Neutrophil (primary cell): Measurements from ENCODE around the gene COQ2.
A peak's percentile ranks its signal among the peaks of the same experiment; 100 is the strongest.
"Not testable (repeated sequence)": the region's sequence is repeated elsewhere in the genome, so short reads cannot be mapped to it uniquely, and the experiment has no call there.

Experiments
- H3K27ac ChIP-seq: fragments of 200-600 bp; sonication (generic); 2 replicates; pipeline ENCODE4 v1.5.1; 2016; ENCODE audit warnings: mild to moderate bottlenecking, moderate library complexity
- H3K27me3 ChIP-seq: fragments of 200-600 bp; sonication (generic); 2 replicates; pipeline ENCODE4 v1.6.0; 2016; ENCODE audit warnings: mild to moderate bottlenecking
- H3K36me3 ChIP-seq: fragments of 200-600 bp; sonication (generic); 2 replicates; pipeline ENCODE4 v1.5.1; 2017
- H3K4me1 ChIP-seq, 2 experiments: fragments of 200-600 bp in 1 of 2; sonication (generic) in 1 of 2; 1 replicate in 1 of 2; 2 replicates in 1 of 2; pipeline versions ENCODE4 v1.5.1 to v1.6.1; 2013 to 2016; ENCODE audit warnings: low read depth in 1 of 2, low read length in 1 of 2, mild to moderate bottlenecking in 1 of 2, moderate library complexity in 1 of 2; ENCODE audit not compliant: control insufficient read depth in 1 of 2, insufficient read depth in 1 of 2
- H3K4me3 ChIP-seq, 2 experiments: fragments of 200-600 bp in 1 of 2; sonication (generic) in 1 of 2; 1 replicate in 1 of 2; 2 replicates in 1 of 2; pipeline ENCODE4 v1.5.1; 2013 to 2016; ENCODE audit warnings: low read depth in 1 of 2, low read length in 1 of 2, mild to moderate bottlenecking in 1 of 2, moderate library complexity in 1 of 2
- H3K9me3 ChIP-seq: fragments of 200-600 bp; sonication (generic); 2 replicates; pipeline ENCODE4 v1.5.1; 2016
- CTCF ChIP-seq: fragments of 200-600 bp; sonication (generic); IDR thresholded peaks from 2 replicates; pipeline ENCODE4 v1.5.1; 2016; ENCODE audit warnings: antibody characterized with exemption

Gene COQ2

GRCh38 chr4:83241132-83241531 lies 43.5 kb downstream of the COQ2 start:
- H3K9me3 ChIP-seq, result no peaks in the 10 kb centered on the region
- no peaks in the 10 kb centered on the region for H3K36me3 ChIP-seq
- peak overlapping the region; percentile 70 for H3K27ac ChIP-seq
- no peak for TF ChIP-seq CTCF
- peaks cover 18 to 19% of the 10 kb centered on the region in 2 experiments for H3K4me1 ChIP-seq
- no peaks in the 10 kb centered on the region for H3K27me3 ChIP-seq
- peak overlapping the region in 1 of 2 experiments; percentile 3 for H3K4me3 ChIP-seq

- H3K36me3 ChIP-seq, result no peaks in the 10 kb centered on the region
- peak overlapping the region; percentile 3 to 15 for H3K4me3 ChIP-seq
- peaks cover 21 to 25% of the 10 kb centered on the region in 2 experiments for H3K4me1 ChIP-seq
- no peak for TF ChIP-seq CTCF
- no peaks in the 10 kb centered on the region for H3K27me3 ChIP-seq
- no peaks in the 10 kb centered on the region for H3K9me3 ChIP-seq
- H3K27ac ChIP-seq, result peak overlapping the region; percentile 70
Observed at GRCh38 chr4:83240379-83240875, 44.2 kb downstream of the COQ2 start.

GRCh38 chr4:83238393-83239248 lies 46.0 kb downstream of the COQ2 start:
- H3K4me1 ChIP-seq, result peaks cover 32 to 37% of the 10 kb centered on the region in 2 experiments
- H3K36me3 ChIP-seq, result no peaks in the 10 kb centered on the region
- H3K4me3 ChIP-seq, result no peak overlapping the region
- TF ChIP-seq CTCF, result no peak
- H3K27ac ChIP-seq, result peak overlapping the region; percentile 7
- H3K27me3 ChIP-seq, result no peaks in the 10 kb centered on the region
- H3K9me3 ChIP-seq, result no peaks in the 10 kb centered on the region

- Histone ChIP-seq H3K36me3 (no peaks in the 10 kb centered on the region), H3K9me3 (no peaks in the 10 kb centered on the region), H3K4me1 (peaks cover 42 to 44% of the 10 kb centered on the region in 2 experiments), H3K27me3 (no peaks in the 10 kb centered on the region), H3K4me3 (no peak overlapping the region), H3K27ac (no peak overlapping the region)
- TF ChIP-seq CTCF, result no peak
Observed at GRCh38 chr4:83237591-83237990, 47.0 kb downstream of the COQ2 start.

- not testable (repeated sequence) for H3K4me3 ChIP-seq, H3K27me3 ChIP-seq, H3K27ac ChIP-seq, H3K36me3 ChIP-seq, H3K9me3 ChIP-seq
- H3K4me1 ChIP-seq, result peaks cover 53% of the 10 kb centered on the region in 2 experiments
Observed at GRCh38 chr4:83235645-83236133, 48.9 kb downstream of the COQ2 start.
